Ishikawa (cell line): Measurements from ENCODE around the gene NR2F1-AS1.
A peak's percentile ranks its signal among the peaks of the same experiment; 100 is the strongest.

ENCODE experiments used
- CEBPB ChIP-seq: IDR thresholded peaks from 2 replicates; pipeline ENCODE4 v1.6.1; 2012
- CREB1 ChIP-seq: IDR thresholded peaks from 2 replicates; pipeline ENCODE4 v1.6.1; 2012; ENCODE audit warnings: low read depth
- EGR1 ChIP-seq: IDR thresholded peaks from 2 replicates; pipeline ENCODE4 v1.6.1; 2012
- EP300 ChIP-seq: IDR thresholded peaks from 2 replicates; pipeline ENCODE4 v1.6.1; 2012; ENCODE audit warnings: borderline replicate concordance
- FOXM1 ChIP-seq: IDR thresholded peaks from 2 replicates; pipeline ENCODE4 v1.6.1; 2012; ENCODE audit warnings: low read depth, borderline replicate concordance
- MAX ChIP-seq: IDR thresholded peaks from 2 replicates; pipeline ENCODE4 v1.6.1; 2012
- NFIC ChIP-seq: IDR thresholded peaks from 2 replicates; pipeline ENCODE4 v1.6.1; 2012
- RAD21 ChIP-seq: IDR thresholded peaks from 2 replicates; pipeline ENCODE4 v1.6.1; 2012; ENCODE audit warnings: low read depth
- REST ChIP-seq: IDR thresholded peaks from 2 replicates; pipeline ENCODE4 v1.6.1; 2012; ENCODE audit warnings: low read depth, mild to moderate bottlenecking
- TAF1 ChIP-seq: IDR thresholded peaks from 2 replicates; pipeline ENCODE4 v1.6.1; 2012; ENCODE audit warnings: low read depth, mild to moderate bottlenecking
- TCF12 ChIP-seq: IDR thresholded peaks from 2 replicates; pipeline ENCODE4 v1.6.1; 2012; ENCODE audit warnings: low read depth
- TEAD4 ChIP-seq: IDR thresholded peaks from 2 replicates; pipeline ENCODE4 v1.6.1; 2012
- USF1 ChIP-seq: IDR thresholded peaks from 2 replicates; pipeline ENCODE4 v1.6.1; 2012
- YY1 ChIP-seq: IDR thresholded peaks from 2 replicates; pipeline ENCODE4 v1.6.1; 2012; ENCODE audit warnings: low read depth
- ZBTB7A ChIP-seq: IDR thresholded peaks from 2 replicates; pipeline ENCODE4 v1.6.1; 2012; ENCODE audit warnings: low read depth

The NR2F1-AS1 gene

GRCh38 chr5:93582167-93582462, 1.1 kb upstream of the NR2F1-AS1 start:
- TF ChIP-seq MAX = no peak

- 0 out of 2 replicates have a peak, but pooled peaks have one; percentile 28 for TF ChIP-seq TEAD4
- TF ChIP-seq RAD21 = no peak
- TF ChIP-seq MAX = peak; percentile 62; the same call in 1 of the 2 replicates
Measured at GRCh38 chr5:93580063-93580926, 724 bp downstream of the NR2F1-AS1 start.

- no peak for TF ChIP-seq YY1
- no peak for TF ChIP-seq EGR1
- TF ChIP-seq MAX = no peak
- TF ChIP-seq REST = no peak
- TF ChIP-seq NFIC = no peak
- TF ChIP-seq TAF1 = no peak
- TF ChIP-seq TCF12 = no peak
- TF ChIP-seq CREB1 = no peak
- TF ChIP-seq EP300 = no peak
- no peak for TF ChIP-seq ZBTB7A
Measured at GRCh38 chr5:93579692-93580062, 1.3 kb downstream of the NR2F1-AS1 start.

- TF ChIP-seq YY1 (no peak), CEBPB (no peak), TEAD4 (no peak)
Measured at GRCh38 chr5:93578813-93579691, 2.0 kb downstream of the NR2F1-AS1 start.

GRCh38 chr5:93577854-93578812, 2.9 kb downstream of the NR2F1-AS1 start:
- TF ChIP-seq CEBPB (no peak), REST (no peak), NFIC (no peak), TAF1 (no peak), RAD21 (no peak), TCF12 (no peak), ZBTB7A (no peak), USF1 (no peak), EGR1 (no peak), YY1 (no peak), FOXM1 (no peak), CREB1 (no peak), EP300 (no peak), TEAD4 (no peak), MAX (no peak)
